HT1080 (cell line): ENCODE measurements around the gene MFSD1. TPM values are rescaled to one million over a fixed set of nuclear protein-coding genes. Genes with fewer than 3 reads are reported as not detected.

Experiments used
- DNase-seq: peaks from one replicate; pipeline ENCODE4 v3.0.0-alpha.2; 2015; ENCODE audit warnings: low read depth
- polyA plus RNA-seq, 2 experiments: library from polyadenylated mRNA; depleted of rRNA; stranded (reverse); fragments of >200 nt; gene quantifications; 2 replicates each; pipeline ENCODE4 v1.2.3, GENCODE V29; 2015
- total RNA-seq: library from RNA; depleted of rRNA; stranded (reverse); fragments of >200 nt; shearing (Covaris generic); gene quantifications from 2 replicates; pipeline ENCODE4 v1.2.3, GENCODE V29; 2014; rRNA removed

MFSD1 gene, protein sequence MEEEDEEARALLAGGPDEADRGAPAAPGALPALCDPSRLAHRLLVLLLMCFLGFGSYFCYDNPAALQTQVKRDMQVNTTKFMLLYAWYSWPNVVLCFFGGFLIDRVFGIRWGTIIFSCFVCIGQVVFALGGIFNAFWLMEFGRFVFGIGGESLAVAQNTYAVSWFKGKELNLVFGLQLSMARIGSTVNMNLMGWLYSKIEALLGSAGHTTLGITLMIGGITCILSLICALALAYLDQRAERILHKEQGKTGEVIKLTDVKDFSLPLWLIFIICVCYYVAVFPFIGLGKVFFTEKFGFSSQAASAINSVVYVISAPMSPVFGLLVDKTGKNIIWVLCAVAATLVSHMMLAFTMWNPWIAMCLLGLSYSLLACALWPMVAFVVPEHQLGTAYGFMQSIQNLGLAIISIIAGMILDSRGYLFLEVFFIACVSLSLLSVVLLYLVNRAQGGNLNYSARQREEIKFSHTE
- 140 and 150 TPM in 2 replicates for total RNA-seq
- 133 and 154 TPM in 2 replicates for polyA plus RNA-seq (2015; cell fraction: cytosol; rRNA removed)
- 153 and 174 TPM in 2 replicates for polyA plus RNA-seq (2015; cell fraction: nucleus; rRNA removed)

DNA sequence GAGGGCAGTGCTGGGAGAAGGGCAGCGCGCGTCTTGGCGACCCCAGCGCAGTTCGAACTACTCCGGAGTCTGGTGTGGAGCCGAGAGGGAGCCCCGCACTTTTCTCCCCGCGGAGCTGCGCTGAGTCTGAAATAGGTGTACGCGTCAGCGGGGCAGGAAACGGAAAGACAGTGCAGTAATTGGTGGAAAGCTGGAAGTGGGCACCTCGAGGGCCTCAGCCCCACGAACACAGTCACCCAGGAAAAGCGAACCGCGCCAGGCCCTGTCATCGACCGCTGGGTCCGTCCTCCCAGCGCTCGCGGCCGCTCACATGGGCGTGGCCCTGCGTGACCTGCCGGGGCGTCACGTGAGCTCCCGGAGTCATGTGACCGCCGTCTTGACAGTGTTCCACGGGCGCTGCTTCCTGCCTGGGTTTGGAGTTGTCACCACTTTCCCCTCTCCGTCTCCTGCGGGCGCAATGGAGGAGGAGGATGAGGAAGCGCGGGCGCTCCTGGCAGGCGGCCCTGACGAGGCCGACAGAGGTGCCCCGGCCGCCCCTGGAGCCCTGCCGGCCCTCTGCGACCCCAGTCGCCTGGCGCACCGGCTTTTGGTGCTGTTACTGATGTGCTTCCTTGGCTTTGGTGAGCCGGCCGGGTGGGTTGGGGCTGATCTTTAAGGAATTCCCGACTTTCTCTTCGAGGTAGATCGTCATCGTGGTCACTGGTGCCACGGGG lies at the start of gene MFSD1:
Gene MFSD1, plus strand, starts transcription at position 359 of the 713 bp plus-strand sequence. Its CDS starts 99 bp downstream, at position 458.
- peak; percentile 95 for DNase-seq

DNA sequence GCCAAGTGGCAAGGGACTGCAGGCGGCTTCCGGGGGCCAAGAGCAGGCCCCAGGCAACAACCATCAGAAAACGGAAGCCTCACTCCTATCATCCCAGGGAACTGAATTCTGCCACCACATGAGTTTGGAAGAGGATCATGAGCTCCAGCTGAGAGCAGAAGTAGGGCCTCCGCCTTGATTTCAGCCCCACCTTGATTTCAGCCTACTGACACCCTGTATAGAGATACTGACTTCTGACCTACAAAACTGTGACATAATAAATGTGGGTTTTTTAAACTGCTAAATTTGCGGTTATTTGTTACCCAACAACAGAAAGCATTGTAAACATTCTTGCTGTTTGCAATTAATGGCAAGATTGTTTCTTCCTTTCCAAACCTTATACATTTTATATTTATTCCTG lies 48.0 kb upstream of the MFSD1 start:
- no peak for DNase-seq

DNA sequence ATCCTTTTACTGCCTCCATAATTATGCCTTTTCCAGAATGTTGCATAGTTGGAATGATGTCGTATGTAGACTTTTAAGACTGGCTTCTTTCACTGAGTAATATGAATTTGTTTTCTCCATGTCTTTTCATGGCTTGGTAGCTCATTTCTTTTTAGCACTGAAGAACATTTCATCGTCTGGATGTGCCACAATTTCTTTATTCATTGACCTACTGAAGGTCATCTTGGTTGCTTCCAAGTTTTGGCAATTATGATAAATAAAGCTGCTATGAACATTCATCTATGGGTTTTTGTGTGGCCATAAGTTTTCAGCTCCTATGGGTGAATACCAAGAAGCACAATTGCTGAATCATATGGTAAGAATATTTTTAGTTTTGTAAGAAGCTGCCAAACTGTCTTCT lies 46.4 kb upstream of the MFSD1 start:
- no peak for DNase-seq

GRCh38 chr3:158761350-158761749 lies 40.5 kb upstream of the MFSD1 start:
- no peak for DNase-seq

DNA sequence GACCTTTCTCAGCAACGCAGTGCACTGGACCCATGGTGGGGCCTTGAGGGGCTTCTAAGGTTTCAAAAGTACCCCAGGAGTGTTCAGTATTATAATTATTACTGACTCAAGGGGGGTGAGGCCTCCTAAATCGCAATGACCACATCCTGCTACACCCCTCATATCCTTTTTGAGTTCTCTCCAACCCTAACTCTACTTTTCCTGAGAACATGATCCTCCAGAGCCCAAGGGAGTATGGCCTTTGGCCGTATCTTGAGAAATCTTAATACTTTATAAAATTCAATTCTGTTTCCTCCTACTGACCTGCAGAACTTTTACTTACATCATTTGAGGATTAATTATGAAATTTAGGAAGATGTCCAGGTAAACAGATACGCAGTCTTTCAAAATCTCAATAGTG lies 39.2 kb upstream of the MFSD1 start:
- DNase-seq: no peak

- no peak for DNase-seq
Measured at GRCh38 chr3:158763421-158763820, 38.4 kb upstream of the MFSD1 start.

GRCh38 chr3:158765518-158766205 lies 36.2 kb upstream of the MFSD1 start:
- DNase-seq: peak; percentile 81

- no peak for DNase-seq
Measured at GRCh38 chr3:158766364-158766763, 35.5 kb upstream of the MFSD1 start.

- DNase-seq: peak; percentile 42
Measured at GRCh38 chr3:158768361-158768787, 33.5 kb upstream of the MFSD1 start.

GRCh38 chr3:158768881-158769543 lies 32.8 kb upstream of the MFSD1 start:
- DNase-seq: peak; percentile 76

DNA sequence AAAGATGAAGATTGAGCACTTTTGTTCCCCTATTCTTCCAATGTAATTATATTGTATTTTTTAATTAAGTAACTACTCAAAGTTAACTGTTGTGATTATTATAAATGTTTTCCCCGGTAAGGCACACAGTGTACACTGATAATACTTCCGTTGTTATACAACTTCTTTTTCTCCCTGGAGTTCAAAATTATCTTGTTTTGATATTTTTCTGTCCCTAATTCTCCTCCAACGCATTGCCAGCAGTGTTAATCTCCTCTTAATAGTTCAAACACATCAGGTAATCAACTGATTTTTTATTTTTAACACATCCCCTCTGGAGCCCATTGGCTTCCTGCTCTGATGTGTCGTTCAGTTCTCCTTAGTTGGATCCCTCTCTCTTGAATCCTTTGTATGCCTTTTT lies 32.3 kb upstream of the MFSD1 start:
- no peak for DNase-seq

- DNase-seq: peak; percentile 46
Measured at GRCh38 chr3:158769952-158770740, 31.7 kb upstream of the MFSD1 start.

DNA sequence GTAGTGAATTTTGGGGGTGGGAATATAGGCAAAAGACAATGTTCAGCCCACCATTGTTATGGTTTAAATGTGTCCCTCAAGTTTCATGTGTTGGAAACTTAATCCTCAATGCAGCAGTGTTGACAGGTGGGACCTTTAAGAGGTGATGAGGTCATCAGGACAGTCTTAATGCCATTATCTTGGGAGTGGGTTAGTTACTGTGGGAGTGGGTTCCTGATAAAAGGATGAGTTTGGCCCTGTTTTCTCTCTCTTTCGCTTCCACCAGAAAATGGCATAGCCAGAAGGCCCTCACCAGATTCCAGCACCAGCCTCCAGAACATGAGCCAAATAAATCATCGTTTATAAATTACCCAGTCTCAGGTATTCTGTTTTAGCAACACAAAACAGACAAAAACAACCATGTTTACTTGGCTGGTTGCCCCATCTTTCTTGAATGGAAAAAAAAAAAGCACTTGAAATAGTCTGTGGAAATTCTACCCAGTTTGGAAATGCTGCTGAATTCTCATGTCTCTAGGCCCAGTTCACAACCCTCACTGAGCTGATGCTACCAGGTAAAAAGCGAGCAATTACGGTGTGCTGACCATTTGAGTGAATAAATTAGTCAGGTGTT lies 31.0 kb upstream of the MFSD1 start:
- no peak for DNase-seq

DNA sequence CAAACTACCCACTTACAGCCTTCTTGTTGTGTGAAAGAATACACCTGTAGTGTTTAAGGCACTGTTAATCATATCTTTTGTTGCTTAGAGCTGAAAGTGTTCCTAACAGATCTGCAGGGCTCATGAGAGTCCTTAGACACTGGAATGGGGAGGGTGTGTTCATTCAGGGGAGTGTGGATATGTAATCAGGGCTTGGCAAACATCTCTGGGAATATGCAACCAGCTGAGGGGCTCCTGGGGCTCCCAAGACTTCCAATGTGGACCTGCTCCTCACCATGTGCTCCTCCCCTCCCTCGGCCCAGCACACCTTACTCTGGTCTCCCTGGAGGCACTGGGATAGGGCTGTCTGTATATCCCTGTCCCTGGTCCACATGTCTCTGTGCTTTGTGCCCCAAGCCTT lies 30.3 kb upstream of the MFSD1 start:
- no peak for DNase-seq

- DNase-seq: no peak
Measured at GRCh38 chr3:158771982-158772381, 29.9 kb upstream of the MFSD1 start.

DNA sequence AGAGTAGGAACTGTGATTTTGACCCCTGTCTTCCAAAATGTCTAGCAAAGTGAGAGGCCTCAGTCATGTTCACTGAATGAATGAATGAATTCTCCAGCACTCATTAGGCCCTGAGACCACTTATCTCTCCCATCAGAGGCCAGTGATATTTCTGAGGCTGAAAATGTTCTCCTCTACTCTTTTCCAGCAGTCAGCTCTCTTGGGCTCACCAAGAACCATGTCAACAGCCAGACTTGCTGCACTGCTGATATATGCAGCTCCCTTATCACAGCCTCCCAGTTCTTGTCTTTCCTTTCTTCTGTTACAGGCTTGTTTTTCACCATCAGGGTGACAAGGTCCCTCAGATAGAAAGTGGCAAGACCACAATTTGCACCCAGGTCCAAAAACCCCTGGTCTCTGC lies 28.7 kb upstream of the MFSD1 start:
- DNase-seq: no peak

- no peak for DNase-seq
Measured at GRCh38 chr3:158773845-158774830, 27.7 kb upstream of the MFSD1 start.

- DNase-seq: no peak
Measured at GRCh38 chr3:158774965-158775364, 26.9 kb upstream of the MFSD1 start.
